ENCODE data around the gene CHIC2.
"Not testable (repeated sequence)": the region's sequence is repeated elsewhere in the genome, so short reads cannot be mapped to it uniquely, and the experiment has no call there.

CHIC2 gene

DNA sequence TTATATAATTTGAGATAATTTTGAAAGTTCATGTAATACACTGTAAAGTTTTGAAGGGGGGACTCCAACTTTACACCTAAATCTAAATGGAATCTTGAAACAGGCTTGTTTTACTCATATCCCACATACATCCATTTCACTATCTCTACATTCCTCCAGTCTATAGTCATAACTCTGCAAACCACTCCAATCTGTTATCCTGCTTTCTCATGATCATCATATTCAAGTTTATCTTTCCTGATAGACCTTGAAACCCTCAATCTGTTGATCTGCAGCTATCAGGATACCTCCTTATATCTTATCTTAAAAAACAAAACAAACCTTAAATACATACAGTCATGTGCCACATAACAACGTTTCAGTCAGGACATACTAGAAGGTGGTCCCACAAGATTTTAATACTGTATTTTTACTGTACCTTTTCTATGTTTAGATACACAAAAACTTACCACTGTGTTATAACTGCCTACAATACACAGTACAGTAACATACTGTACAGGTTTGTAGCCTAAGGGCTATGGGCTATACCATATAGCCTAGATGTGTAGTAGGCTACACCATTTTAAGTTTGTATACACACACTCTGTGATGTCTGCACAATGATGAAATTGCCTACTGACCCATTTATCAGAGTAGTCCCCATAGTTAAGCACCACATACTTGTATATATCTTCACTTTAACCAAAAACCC lies 14.0 kb downstream of the CHIC2 start:
- ChIA-PET POLR2A (interaction anchor here (0.8 kb wide), 1 partner anchor 184 kb away, joined by 3 read pairs; no protein-coding TSS in a partner anchor), CTCF (interaction anchor here (0.6 kb wide), 1 partner anchor 184 kb away, joined by 3 read pairs; no protein-coding TSS in a partner anchor)
- no peak overlapping the region for H3K4me3 ChIP-seq (ENCODE audit: low read depth, low read length)
- no peak for DNase-seq (ENCODE audit: low read depth, low spot score)
- TF ChIP-seq, protein P1, sequence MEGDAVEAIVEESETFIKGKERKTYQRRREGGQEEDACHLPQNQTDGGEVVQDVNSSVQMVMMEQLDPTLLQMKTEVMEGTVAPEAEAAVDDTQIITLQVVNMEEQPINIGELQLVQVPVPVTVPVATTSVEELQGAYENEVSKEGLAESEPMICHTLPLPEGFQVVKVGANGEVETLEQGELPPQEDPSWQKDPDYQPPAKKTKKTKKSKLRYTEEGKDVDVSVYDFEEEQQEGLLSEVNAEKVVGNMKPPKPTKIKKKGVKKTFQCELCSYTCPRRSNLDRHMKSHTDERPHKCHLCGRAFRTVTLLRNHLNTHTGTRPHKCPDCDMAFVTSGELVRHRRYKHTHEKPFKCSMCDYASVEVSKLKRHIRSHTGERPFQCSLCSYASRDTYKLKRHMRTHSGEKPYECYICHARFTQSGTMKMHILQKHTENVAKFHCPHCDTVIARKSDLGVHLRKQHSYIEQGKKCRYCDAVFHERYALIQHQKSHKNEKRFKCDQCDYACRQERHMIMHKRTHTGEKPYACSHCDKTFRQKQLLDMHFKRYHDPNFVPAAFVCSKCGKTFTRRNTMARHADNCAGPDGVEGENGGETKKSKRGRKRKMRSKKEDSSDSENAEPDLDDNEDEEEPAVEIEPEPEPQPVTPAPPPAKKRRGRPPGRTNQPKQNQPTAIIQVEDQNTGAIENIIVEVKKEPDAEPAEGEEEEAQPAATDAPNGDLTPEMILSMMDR (IDR thresholded peaks at IDR 0.05; ENCODE audit: insufficient read depth, low read length, missing control alignments): no peak

DNA sequence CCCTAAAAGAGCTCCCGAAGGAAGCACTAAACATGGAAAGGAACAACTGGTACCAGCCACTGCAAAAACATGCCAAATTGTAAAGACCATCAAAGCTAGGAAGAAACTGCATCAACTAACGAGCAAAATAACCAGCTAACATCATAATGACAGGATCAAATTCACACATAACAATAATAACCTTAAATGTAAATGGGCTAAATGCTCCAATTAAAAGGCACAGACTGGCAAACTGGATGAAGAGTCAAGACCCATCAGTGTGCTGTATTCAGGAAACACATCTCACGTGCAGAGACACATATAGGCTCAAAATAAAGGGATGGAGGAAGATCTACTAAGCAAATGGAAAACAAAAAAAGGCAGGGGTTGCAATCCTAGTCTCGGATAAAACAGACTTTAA lies 20.8 kb downstream of the CHIC2 start:
- CTCF ChIA-PET; DNase-seq (ENCODE audit: low read depth, low spot score); H3K4me3 ChIP-seq (ENCODE audit: low read depth, low read length): not testable (repeated sequence)
- POLR2A ChIA-PET: interaction anchor here (0.7 kb wide), 2 partner anchors 56 to 114 kb away, joined by 3 read pairs; no protein-coding TSS in a partner anchor

DNA sequence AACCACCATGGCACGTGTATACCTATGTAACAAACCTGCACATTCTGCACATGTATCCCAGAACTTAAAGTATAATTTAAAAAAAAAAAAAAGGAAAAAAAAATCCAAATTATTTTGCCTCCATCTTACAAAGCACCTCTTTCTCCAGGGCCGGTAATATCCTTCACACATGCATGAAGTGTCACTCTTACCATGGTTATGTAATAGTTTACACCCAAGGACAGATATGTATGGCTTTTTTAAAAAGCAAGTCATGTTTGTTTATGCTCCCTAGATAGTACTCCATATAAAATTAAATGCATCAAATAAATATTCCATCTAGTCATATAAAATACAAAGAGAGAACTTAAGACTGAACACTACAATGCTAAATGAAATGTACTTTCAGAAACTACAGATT lies 22.5 kb downstream of the CHIC2 start:
- TF ChIP-seq, protein P1 (IDR thresholded peaks at IDR 0.05; ENCODE audit: insufficient read depth, low read length, missing control alignments): no peak
- no peak overlapping the region for H3K4me3 ChIP-seq (ENCODE audit: low read depth, low read length)
- ChIA-PET POLR2A (no interaction called here), CTCF (no interaction called here)
- no peak for DNase-seq (ENCODE audit: low read depth, low spot score)

DNA sequence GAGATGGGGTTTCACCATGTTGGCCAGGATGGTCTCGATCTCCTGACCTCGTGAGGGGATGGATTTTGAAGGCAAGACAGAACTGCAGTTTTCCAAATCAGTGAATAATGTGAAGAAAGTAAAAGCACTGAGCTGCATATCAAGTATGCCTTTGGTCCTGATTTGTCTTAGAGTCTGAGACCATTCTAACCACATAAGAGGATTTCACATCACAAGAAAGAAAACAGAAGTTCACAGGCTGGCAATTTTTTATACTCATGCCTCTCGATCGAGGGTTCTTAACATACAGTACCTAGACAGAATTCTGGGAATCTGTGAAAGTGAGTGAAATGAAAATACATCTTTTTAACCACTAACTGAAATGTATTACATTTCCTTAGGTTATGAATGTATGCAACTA lies 23.3 kb downstream of the CHIC2 start:
- ChIA-PET CTCF (no interaction called here), POLR2A (no interaction called here)
- H3K4me3 ChIP-seq (ENCODE audit: low read depth, low read length): no peak overlapping the region
- TF ChIP-seq, protein P1 (IDR thresholded peaks at IDR 0.05; ENCODE audit: insufficient read depth, low read length, missing control alignments): no peak
- no peak for DNase-seq (ENCODE audit: low read depth, low spot score)

DNA sequence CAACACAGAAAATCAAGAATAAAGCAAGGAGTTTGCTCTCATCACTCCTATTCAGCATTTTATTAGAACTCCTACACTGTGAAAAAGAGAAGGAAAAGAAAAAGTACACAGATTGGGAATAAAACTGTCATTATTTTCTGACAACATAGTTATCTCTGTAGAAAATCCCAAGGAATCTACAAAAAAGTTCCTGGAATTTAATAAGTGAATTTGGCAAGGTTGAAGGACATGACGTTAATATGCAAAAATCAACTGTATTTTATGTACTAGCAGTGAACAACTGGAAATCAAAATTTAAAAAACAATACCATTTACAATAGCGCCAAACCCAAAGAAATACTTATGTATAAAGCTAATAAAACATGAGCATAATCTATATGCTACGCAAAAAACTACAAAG lies 26.3 kb downstream of the CHIC2 start:
- DNase-seq (ENCODE audit: low read depth, low spot score): no peak
- ChIA-PET CTCF (interaction anchor here (0.9 kb wide), 1 partner anchor 190 kb away, joined by 3 read pairs; no protein-coding TSS in a partner anchor), POLR2A (no interaction called here)
- H3K4me3 ChIP-seq (ENCODE audit: low read depth, low read length): no peak overlapping the region
- TF ChIP-seq, protein P1 (IDR thresholded peaks at IDR 0.05; ENCODE audit: insufficient read depth, low read length, missing control alignments): no peak

DNA sequence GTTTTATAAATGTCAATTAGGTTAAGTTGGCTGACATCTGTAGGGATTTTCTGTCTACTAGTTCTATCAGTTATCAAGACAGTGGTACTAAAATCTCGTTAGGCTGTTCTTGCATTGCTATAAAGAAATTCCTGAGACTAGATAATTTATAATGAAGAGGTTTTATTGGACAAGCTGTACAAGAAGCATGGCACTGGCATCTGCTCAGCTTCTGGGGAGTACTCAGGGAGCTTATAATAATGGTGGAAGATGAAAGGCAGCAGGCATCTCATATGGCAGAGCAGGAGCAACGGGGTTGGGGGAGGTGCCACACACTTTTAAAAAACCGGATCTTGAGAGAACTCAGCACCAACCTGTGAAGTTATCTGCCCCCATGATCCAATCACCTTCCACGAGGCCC lies 28.2 kb downstream of the CHIC2 start:
- no peak for DNase-seq (ENCODE audit: low read depth, low spot score)
- CTCF ChIA-PET: no interaction called here
- TF ChIP-seq, protein P1 (IDR thresholded peaks at IDR 0.05; ENCODE audit: insufficient read depth, low read length, missing control alignments): no peak
- POLR2A ChIA-PET: no interaction called here
- no peak overlapping the region for H3K4me3 ChIP-seq (ENCODE audit: low read depth, low read length)

DNA sequence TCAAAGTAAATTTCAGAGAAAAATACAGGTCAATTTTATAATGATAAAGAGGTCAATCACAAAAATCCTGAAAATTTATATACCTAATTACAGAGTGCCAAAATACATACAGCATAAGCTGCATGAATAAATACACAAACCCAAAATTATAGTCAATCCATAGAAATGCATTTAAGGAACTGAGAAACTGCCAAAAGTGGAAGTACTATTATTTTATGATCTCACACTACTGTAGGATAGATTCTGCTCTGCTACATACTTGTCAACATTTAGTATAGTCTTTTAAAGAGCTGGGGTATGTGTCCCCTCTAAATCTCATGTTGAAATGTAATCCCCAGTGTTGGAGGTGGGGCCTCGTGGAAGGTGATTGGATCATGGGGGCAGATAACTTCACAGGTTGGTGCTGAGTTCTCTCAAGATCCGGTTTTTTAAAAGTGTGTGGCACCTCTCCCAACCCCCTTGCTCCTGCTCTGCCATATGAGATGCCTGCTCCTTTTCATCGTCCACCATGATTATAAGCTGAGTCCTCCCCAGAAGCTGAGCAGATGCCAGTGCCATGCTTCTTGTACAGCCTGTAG lies 31.8 kb downstream of the CHIC2 start:
- CTCF ChIA-PET: no interaction called here

More for the DNA sequence above, 31.8 kb downstream of the CHIC2 start:
- POLR2A ChIA-PET: no interaction called here
- no peak overlapping the region for H3K4me3 ChIP-seq (ENCODE audit: low read depth, low read length)
- TF ChIP-seq, protein P1 (IDR thresholded peaks at IDR 0.05; ENCODE audit: insufficient read depth, low read length, missing control alignments): no peak
- DNase-seq (ENCODE audit: low read depth, low spot score): no peak
